Tracheal epithelial cell (primary cell): ENCODE results near the gene TMC8. TPM values are rescaled to one million over a fixed set of nuclear protein-coding genes. Genes with fewer than 3 reads are reported as not detected.

ENCODE experiments used
- total RNA-seq: library from RNA; depleted of rRNA; stranded (reverse); fragments of >200 nt; gene quantifications from 2 replicates; pipeline ENCODE4 v1.2.1, GENCODE V29; 2014

TMC8 gene
- total RNA-seq, result 0.21 and 0.48 TPM in 2 replicates

GRCh38 chr17:78130437-78131101, at the start of gene TMC8:
TSS of gene TMC8 (plus strand) at chr17:78130771. CDS start at chr17:78131589, 818 bp downstream.

GRCh38 chr17:78128551-78129350, 1.8 kb upstream of the TMC8 start, which contains the start of gene TMC6:
TSS of gene TMC6 (minus strand) at chr17:78128755. CDS start at chr17:78126832, 1,923 bp downstream.

GRCh38 chr17:78168242-78168902, 37.8 kb downstream of the TMC8 start, which contains the start of gene SYNGR2:
TSS of gene SYNGR2 (plus strand) at chr17:78168581. CDS start at chr17:78168617, 36 bp downstream.

GRCh38 chr17:78186692-78187595, 56.4 kb downstream of the TMC8 start, which contains the start of the genes AFMID and TK1:
TSS of gene AFMID (plus strand) at chr17:78187362. CDS start at chr17:78187371, 9 bp downstream.
TSS of gene TK1 (minus strand) at chr17:78187052. CDS start at chr17:78186994, 58 bp downstream.

Other genes with a start within 250 kb of the TMC8 start
- gene TNRC6C, start 172.1 kb upstream of the TMC8 start, total RNA-seq, result 0.24 and 0.64 TPM in 2 replicates
- gene TMC6, start 2.0 kb upstream of the TMC8 start, total RNA-seq, result 69.5 and 106 TPM in 2 replicates
- 0.72 and 3.4 TPM in 2 replicates for gene C17orf99, start 15.6 kb downstream of the TMC8 start, total RNA-seq
- 36.4 and 92.8 TPM in 2 replicates for gene SYNGR2, start 37.8 kb downstream of the TMC8 start, total RNA-seq
- 0.43 and 25.8 TPM in 2 replicates for gene TK1, start 56.3 kb downstream of the TMC8 start, total RNA-seq
- gene AFMID, start 56.6 kb downstream of the TMC8 start, total RNA-seq, result 27.0 and 32.8 TPM in 2 replicates
- 1.3 and 4.8 TPM in 2 replicates for gene BIRC5, start 83.5 kb downstream of the TMC8 start, total RNA-seq
- not detected in 2 replicates for gene TMEM235, start 100.9 kb downstream of the TMC8 start, total RNA-seq
- gene SOCS3, start 229.3 kb downstream of the TMC8 start, total RNA-seq, result 10.4 and 28.0 TPM in 2 replicates
- gene PGS1, start 247.9 kb downstream of the TMC8 start, total RNA-seq, result 17.1 and 26.4 TPM in 2 replicates